Measurements from ENCODE around the gene SDR42E2. TPM values are rescaled to one million over a fixed set of nuclear protein-coding genes. Genes with fewer than 3 reads are reported as not detected.
A peak's percentile ranks its signal among the peaks of the same experiment; 100 is the strongest.
"Not testable (repeated sequence)": the region's sequence is repeated elsewhere in the genome, so short reads cannot be mapped to it uniquely, and the experiment has no call there.

The SDR42E2 gene
- total RNA-seq, 1 donor from 2014 or later = not detected

DNA sequence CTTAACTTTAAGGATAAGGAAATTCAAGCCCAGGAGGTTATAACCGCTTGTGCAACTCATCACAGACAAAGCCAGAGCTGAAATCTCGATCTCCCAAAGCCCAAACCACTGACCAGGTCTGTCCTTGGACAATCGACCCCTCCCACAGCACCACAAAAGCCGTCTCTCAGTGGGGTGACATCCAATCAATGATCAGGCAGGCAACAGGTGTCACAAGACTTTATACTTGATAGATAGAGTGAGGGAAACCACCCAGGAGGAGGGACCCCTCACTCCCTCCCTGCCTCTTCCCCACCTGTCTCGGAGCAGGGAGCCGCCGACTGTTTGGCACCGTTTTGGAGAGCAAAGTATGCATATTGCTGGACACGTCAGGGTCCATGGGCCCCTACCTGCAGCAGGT is 14.5 kb upstream of the SDR42E2 start:
- DNase-seq (ENCODE audit: low spot score in 2 of 2) = no peak
- no peaks in the 10 kb centered on the region for H3K4me1 ChIP-seq
- no peaks in the 10 kb centered on the region for H3K36me3 ChIP-seq
- TF ChIP-seq, protein P1, sequence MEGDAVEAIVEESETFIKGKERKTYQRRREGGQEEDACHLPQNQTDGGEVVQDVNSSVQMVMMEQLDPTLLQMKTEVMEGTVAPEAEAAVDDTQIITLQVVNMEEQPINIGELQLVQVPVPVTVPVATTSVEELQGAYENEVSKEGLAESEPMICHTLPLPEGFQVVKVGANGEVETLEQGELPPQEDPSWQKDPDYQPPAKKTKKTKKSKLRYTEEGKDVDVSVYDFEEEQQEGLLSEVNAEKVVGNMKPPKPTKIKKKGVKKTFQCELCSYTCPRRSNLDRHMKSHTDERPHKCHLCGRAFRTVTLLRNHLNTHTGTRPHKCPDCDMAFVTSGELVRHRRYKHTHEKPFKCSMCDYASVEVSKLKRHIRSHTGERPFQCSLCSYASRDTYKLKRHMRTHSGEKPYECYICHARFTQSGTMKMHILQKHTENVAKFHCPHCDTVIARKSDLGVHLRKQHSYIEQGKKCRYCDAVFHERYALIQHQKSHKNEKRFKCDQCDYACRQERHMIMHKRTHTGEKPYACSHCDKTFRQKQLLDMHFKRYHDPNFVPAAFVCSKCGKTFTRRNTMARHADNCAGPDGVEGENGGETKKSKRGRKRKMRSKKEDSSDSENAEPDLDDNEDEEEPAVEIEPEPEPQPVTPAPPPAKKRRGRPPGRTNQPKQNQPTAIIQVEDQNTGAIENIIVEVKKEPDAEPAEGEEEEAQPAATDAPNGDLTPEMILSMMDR (IDR thresholded peaks at IDR 0.05) = no peak
- H3K27me3 ChIP-seq = no peaks in the 10 kb centered on the region
- no peak overlapping the region for H3K27ac ChIP-seq
- intact Hi-C loops (cut with DNase I) = no loop called here
- H3K4me3 ChIP-seq = no peak overlapping the region
- H3K9me3 ChIP-seq = no peaks in the 10 kb centered on the region

DNA sequence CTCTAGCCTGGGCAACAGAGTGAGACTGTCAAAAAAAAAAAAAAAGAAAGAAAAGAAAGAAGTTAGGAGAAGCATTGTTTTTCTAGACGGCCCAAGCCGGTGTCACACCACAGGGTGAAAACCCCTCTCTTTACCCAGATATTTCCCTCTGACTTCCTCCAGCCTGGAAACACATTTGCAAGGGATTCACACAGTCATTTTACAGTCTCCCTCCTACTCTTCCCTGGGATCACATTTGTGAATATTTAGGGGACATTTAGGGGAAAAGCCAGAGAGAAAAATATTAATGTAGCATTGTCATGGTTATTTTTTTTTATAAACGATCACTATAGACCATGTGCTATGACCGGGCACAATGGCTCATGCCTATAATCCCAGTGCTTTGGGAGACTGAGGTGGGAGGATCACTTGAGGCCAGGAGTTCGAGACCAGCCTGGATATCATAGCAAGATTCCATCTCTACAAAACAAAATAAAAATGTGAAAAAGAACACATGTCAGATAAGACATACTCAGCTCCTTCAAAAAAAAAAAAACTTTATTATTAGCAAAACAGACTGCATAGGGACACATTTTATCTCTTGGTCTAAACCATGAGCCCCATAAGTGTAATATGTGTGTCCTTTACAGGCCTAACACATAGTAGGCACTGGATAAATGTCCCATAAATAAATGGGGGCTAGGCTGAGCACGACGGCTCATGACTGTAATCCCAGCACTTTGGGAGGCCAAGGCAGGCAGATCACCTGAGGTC is 10.9 kb upstream of the SDR42E2 start:
- TF ChIP-seq, protein P1 (IDR thresholded peaks at IDR 0.05) = no peak
- no peak for DNase-seq (ENCODE audit: low spot score in 2 of 2)
- H3K27me3 ChIP-seq = no peaks in the 10 kb centered on the region
- H3K27ac ChIP-seq = no peak overlapping the region
- no peaks in the 10 kb centered on the region for H3K9me3 ChIP-seq
- H3K4me1 ChIP-seq = no peaks in the 10 kb centered on the region
- no peaks in the 10 kb centered on the region for H3K36me3 ChIP-seq
- intact Hi-C loops (cut with DNase I) = no loop called here
- no peak overlapping the region for H3K4me3 ChIP-seq

DNA sequence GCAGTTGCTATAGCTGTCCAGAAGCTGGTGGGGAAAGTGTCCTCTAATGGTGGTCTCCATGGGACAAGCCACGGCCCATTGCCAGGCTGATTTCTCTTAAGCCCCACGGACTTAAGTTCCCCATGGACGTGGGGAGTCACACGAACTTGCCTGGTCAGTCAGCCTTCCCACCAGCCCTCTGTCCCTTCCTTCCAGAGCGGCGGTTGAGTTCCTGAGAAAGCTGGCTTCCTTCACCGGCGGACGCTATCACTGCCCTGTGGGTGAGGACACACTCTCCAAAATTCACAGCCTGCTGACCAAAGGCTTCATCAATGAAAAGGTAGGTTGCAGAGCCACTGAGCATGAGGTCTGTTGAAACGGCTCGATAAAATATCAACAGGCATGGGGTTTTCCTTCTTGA is 10.0 kb upstream of the SDR42E2 start:
- intact Hi-C loops (cut with DNase I) = no loop called here
- Histone ChIP-seq H3K4me3 (no peak overlapping the region), H3K4me1 (no peaks in the 10 kb centered on the region), H3K27me3 (no peaks in the 10 kb centered on the region), H3K36me3 (no peaks in the 10 kb centered on the region), H3K9me3 (no peaks in the 10 kb centered on the region), H3K27ac (no peak overlapping the region)
- no peak for DNase-seq (ENCODE audit: low spot score in 2 of 2)
- TF ChIP-seq, protein P1 (IDR thresholded peaks at IDR 0.05) = no peak

DNA sequence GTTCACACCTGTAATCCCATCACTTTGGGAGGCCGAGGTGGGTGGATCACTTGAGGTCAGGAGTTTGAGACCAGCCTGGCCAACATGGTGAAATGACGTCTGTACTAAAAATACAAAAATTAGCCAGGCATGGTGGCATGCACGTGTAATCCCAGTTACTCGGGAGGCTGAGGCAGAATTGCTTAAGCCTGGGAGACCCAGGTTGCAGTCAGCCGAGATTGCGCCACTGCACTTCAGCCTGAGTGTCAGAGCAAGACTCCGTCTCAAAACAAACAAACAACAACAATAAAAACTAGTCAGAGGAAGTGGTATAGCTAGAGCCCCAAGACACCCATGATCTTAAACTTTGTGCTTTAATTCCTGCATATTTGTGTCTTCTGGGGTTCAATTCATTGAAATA is 9.2 kb upstream of the SDR42E2 start:
- H3K4me1 ChIP-seq; H3K27me3 ChIP-seq; intact Hi-C loops (cut with DNase I); H3K27ac ChIP-seq; H3K9me3 ChIP-seq; DNase-seq (ENCODE audit: low spot score in 2 of 2); H3K36me3 ChIP-seq; H3K4me3 ChIP-seq: not testable (repeated sequence)

DNA sequence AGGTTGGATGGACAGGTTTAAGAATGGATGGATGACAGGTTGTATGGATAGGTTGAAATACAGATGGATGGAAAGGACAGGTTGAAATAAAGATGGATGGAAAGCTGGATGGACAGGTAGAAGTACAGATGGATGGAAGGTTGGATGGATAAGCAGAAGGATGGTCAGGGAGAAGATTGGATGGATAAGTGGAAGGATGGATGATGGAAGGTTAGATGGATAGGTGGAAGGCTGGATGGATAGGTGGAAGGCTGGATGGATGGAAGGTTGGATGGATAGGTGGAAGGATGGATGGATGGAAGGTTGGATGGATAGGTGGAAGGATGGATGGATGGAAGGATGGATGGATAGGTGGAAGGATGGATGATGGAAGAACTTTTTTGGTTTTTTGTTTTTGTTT is 905 bp upstream of the SDR42E2 start:
- TF ChIP-seq, protein P1 (IDR thresholded peaks at IDR 0.05) = no peak

DNA sequence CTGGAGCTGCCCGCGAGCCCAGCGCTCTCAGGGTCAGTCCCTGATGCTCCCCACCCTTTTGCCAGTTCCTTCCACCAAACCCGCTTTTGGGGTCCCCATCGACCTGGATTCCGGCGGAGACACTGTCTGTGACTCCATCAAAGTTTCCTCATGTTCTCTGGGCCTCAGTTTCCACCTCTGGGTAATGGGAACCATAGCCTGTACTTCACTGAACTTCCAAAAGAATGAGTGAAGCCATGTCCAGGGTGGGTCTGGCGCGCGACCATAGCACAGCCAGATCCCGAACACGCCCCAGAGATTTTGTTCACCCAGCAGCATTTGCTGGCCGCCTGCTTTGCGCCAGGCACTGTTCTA is 327 bp downstream of the SDR42E2 start:
- Histone ChIP-seq H3K9me3 (no peaks in the 10 kb centered on the region), H3K4me3 (peak overlapping the region; percentile 16 to 31), H3K27ac (no peak overlapping the region), H3K36me3 (no peaks in the 10 kb centered on the region), H3K4me1 (no peaks in the 10 kb centered on the region), H3K27me3 (no peaks in the 10 kb centered on the region)
- intact Hi-C loops (cut with DNase I) = no loop called here
- no peak for DNase-seq (ENCODE audit: low spot score in 2 of 2)
- TF ChIP-seq, protein P1 (IDR thresholded peaks at IDR 0.05) = no peak

More for the DNA sequence above, 905 bp upstream of the SDR42E2 start:
- H3K27ac ChIP-seq = no peak overlapping the region
- H3K4me1 ChIP-seq = no peaks in the 10 kb centered on the region
- H3K27me3 ChIP-seq = no peaks in the 10 kb centered on the region
- no peaks in the 10 kb centered on the region for H3K36me3 ChIP-seq
- no peaks in the 10 kb centered on the region for H3K9me3 ChIP-seq
- no peak overlapping the region for H3K4me3 ChIP-seq
- no peak for DNase-seq (ENCODE audit: low spot score in 2 of 2)
- intact Hi-C loops (cut with DNase I) = no loop called here
